Activated CD8-positive, alpha-beta memory T cell treated with anti-CD3 and anti-CD28 coated beads for 1 hour (primary cell): ENCODE data around the gene MAPKAP1.

ENCODE experiments used
- DNase-seq, 2 donors: peaks; one replicate each; pipeline ENCODE4 v3.0.0-alpha.2; 2020; ENCODE audit warnings: low read depth in 1 of 2; ENCODE audit errors: extremely low read depth in 1 of 2

Gene MAPKAP1

GRCh38 chr9:125679597-125680189 is 27.3 kb downstream of the MAPKAP1 start:
- DNase-seq, result no peak

GRCh38 chr9:125674981-125675973 is 31.7 kb downstream of the MAPKAP1 start:
- no peak for DNase-seq

DNA sequence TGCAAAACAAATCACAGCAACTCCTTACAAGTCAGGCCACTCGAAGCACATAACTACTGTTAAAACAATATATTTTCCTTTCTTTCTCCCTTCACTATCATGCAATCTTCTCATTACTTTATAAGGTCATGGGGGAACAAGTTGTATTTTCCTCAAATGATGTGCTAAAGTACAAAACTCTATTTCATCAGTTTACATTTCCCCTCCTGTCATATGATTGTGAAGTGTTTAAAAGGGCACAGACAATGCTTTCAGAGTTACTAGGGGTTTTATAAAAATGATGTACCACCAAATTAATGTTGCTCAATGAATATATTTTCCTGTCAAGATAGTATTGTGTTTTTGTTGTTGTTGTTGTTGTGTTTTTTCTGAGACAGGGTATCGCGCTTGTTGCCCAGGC is 34.1 kb downstream of the MAPKAP1 start:
- DNase-seq, result no peak

DNA sequence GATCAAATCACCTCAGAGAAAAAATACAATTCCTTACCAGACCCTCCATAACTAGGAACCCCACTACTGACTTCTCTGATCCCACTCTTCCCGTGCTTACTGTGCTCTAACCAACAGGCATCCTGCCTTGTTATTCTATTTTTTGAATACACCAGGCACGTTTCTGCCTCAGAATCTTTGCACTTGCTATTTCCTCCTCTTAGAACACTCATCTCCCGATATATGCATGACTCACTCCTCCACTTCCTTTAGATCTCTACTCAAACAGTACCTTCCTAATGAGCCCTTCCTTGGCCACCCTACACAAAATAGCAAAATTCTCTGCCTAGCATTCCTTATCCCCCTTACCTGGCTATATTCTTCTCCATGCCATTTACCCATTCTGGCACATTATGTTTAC is 43.9 kb downstream of the MAPKAP1 start:
- no peak for DNase-seq

DNA sequence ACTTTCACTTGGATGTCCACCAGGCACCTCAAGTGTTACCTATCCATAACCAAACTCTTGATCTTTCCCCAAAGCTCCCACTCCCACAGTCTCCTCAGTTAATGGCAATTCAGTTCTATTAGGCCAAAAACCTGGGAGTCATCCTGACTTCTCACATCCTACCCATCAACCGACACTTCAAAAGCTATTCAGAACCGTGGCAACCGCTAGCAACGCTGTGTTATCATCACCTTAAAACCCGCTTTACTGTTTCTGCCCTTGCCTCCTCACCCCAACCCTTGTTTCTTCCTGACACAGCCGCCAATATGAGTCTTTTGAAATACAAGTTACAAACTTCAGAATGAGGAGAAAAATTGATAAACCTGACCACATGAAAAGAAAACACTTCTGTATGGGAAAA is 46.5 kb downstream of the MAPKAP1 start:
- DNase-seq, result no peak

- DNase-seq, result no peak
These were observed 47.1 kb downstream of the MAPKAP1 start for GRCh38 chr9:125659954-125660353.

- no peak for DNase-seq
These were observed 47.7 kb downstream of the MAPKAP1 start for GRCh38 chr9:125659201-125659840.

DNA sequence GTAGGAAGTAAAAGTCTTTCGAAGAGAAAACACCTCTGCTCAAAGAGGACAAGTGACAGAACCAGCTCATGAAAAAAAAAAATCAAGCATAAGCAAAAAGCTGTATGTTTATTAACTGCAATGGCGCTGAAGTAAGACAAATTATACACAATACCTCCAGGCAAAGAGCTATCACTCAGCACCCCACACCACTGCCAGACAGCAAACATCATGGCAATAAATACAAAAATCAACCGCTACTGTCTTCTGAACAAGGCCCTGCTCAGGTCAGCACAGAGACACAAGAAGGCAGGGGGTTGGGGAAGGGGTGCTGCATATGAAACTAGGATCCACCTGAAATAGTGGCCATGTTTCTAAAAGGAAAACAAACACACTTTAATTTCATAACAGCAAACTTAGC is 50.4 kb downstream of the MAPKAP1 start:
- DNase-seq, result no peak

- no peak for DNase-seq
These were observed 51.2 kb downstream of the MAPKAP1 start for GRCh38 chr9:125655691-125656410.

- no peak for DNase-seq
These were observed 51.9 kb downstream of the MAPKAP1 start for GRCh38 chr9:125655066-125655633.

GRCh38 chr9:125654121-125654520 is 52.9 kb downstream of the MAPKAP1 start:
- DNase-seq, result no peak

DNA sequence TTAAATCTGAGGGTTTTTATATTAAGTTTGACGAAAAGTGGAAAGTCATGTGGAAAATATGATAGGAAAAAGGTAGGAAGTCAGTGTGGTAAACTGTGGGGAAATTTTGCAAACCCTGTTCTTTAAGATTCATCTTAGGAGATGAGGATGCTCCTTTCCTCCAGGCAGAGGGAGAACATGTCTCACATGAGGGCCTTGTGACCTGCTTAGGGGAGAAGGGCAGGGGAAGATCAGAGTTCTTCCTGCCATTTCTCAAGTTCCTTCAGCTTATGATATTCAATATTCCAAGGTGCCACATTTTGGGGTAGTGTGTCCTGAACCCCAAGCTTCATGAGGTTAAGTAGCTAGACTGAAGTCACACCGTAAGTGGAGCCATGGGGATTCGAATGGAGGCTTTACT is 53.7 kb downstream of the MAPKAP1 start:
- DNase-seq, result no peak

DNA sequence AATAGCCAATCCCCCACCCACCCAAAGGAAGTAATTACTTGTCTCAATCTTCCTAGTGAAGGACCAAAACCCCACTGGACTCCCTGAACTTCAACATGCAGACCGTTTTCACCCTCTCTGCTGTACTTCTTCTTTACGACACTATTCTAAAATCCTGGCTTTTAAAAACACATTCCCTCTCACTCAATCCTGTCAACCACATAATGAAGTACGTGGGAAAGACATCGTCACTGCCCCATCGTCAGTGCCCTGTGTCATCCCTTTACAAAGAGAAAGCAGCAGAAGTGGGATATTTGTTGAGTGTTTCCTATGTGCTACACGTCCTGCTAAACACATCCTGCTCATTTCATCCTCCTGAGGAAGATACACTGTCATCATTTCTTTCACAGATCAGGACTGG is 54.2 kb downstream of the MAPKAP1 start:
- no peak for DNase-seq

DNA sequence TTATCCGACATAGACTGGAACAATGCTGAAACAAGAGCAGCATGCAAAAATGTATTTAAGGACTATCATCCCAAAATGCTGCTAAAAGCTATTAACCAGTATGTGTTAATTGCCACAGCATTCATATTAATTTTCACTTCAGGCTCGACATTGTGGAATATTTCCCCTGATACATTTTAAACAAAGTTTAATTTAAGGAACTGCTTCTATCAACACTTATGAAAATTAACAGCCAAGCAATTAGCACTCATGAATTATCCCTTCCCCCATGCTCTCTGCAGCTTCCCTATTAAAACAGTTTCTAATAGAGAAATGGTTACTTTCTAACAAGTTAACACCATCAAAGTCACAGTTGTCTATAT is 54.8 kb downstream of the MAPKAP1 start:
- no peak for DNase-seq

GRCh38 chr9:125651576-125652232 is 55.3 kb downstream of the MAPKAP1 start:
- no peak for DNase-seq

GRCh38 chr9:125650271-125650737 is 56.7 kb downstream of the MAPKAP1 start:
- DNase-seq, result no peak

GRCh38 chr9:125649826-125650225 is 57.2 kb downstream of the MAPKAP1 start:
- DNase-seq, result no peak

DNA sequence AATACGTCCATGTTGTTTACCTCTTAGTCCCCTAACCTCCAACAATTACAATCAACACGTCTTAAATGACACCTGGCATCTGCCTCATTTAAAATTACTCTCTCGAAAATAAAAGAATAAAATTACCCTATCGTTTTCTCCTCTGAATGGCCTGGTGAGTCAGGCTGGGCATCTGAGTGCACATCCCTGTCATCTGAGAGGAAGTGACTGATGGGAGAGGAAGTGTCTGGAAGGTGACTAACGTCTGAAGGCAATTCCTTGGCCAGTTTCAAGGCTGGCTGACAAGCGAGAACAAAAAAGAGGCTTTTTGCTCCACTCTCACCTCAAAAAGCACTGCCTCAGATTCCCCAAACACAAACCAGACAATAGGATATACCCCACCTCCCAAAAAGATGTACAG is 57.7 kb downstream of the MAPKAP1 start:
- DNase-seq, result no peak

DNA sequence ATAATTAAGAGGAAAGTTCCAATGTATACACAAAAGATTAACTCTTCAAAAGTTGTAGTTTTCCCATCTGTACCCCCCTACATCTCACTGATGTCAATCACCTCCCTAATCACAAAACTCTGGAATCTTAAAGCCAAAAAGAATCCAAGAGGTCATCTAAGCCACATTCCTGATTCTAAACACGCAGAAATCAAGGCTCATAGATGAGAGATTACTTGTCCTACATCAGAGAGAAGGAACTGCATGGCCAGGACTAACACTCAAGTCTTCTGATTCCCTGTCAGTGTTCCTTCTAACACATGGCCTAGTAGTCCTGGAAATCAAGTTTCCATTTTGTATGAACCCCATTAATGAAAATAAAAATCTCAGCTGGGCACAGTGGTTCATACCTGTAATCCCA is 58.7 kb downstream of the MAPKAP1 start:
- DNase-seq, result no peak

GRCh38 chr9:125646621-125647100 is 60.3 kb downstream of the MAPKAP1 start:
- no peak for DNase-seq
